NCI-H2107 treated with DMSO at 0.1 percent for 48 hours (cell line): Measurements from ENCODE around the gene XPR1.
A peak's percentile ranks its signal among the peaks of the same experiment; 100 is the strongest.

ENCODE experiments used
- DNase-seq: peaks from one replicate; lab custom pipeline; 2025; ENCODE audit not compliant: unreplicated experiment; lab: John Stamatoyannopoulos, UW

XPR1 gene

DNA sequence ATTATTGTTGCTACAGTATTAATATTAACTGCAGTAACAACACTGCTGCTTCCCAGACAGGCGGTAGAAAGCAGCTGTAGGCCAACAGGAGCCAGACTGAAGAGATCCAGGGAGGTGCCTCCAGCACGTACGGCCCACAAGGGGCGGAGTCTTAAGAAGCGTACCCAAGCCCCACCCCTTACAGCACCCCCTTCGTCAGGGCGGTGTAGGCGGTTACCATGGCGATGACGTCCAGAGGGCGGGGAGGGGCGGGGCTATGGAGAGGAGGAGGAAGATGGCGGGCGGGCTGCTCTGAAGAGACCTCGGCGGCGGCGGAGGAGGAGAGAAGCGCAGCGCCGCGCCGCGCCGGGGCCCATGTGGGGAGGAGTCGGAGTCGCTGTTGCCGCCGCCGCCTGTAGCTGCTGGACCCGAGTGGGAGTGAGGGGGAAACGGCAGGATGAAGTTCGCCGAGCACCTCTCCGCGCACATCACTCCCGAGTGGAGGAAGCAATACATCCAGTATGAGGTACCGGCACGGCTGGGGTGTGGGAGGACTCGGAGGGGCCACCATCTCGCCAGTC, at the start of gene XPR1:
Gene XPR1, plus strand, starts transcription at position 257 of the 560 bp plus-strand sequence. Its CDS starts 180 bp downstream, at position 437.
- DNase-seq: peak; percentile 98

DNA sequence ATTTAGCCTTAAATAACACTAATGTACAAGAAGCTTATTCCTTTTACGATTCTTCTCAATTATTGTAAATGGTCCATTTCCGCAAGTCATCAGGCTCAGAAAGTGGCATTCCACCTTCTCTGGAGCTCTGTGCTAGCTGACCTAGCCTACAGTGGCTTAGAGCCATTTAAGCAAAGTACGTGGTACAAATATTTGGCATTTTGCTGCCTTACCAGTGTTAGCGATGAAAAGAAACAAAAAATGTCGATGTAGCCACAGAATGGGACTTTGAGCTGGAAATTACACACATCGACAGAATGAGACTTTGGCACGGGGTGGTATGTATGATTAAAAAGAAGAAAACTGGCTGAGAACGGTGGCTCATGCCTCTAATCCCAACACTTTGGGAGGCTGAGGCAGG, 47.0 kb upstream of the XPR1 start:
- DNase-seq: no peak

DNA sequence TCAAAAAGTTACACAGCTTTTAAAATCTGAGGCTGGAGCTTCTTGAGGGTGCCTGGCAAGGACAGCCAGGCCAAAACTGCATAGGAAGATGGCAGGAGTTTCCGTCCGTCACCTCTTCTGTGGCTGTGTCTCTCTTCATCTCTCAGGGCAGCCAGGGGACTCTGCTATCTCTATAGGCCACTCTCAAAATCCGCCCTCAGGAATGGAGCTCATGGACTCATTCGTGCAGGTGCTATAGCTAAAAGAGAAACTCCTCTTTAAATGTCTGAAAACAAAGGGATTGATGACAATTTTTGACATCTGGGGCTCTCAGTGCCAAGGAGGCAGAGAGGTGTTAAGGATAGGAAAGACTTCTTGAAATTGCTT, 45.8 kb upstream of the XPR1 start:
- DNase-seq: no peak

DNA sequence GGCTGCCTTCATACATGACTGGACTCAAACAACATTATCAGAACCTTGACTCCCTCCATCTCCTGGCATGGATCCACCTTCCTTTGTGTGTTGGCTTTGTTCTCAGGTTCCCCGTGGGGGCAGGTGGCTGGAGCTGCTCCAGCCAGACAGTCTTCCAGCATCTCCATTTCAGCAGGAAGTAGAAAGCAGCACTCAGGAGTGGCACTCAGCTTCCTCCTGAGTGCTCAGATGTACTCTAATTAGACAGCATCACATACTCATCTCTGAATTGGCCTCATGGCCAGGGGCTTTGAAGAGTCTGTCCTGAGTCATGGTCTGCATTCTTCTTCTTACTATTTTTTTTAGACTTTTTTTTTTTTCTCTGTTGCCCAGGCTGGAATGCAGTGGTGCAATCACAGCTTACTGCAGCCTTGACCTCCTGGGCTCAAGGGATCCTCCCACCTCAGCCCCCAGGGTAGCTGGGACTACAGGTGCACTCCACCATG, 45.1 kb upstream of the XPR1 start:
- peak; percentile 98 for DNase-seq

DNA sequence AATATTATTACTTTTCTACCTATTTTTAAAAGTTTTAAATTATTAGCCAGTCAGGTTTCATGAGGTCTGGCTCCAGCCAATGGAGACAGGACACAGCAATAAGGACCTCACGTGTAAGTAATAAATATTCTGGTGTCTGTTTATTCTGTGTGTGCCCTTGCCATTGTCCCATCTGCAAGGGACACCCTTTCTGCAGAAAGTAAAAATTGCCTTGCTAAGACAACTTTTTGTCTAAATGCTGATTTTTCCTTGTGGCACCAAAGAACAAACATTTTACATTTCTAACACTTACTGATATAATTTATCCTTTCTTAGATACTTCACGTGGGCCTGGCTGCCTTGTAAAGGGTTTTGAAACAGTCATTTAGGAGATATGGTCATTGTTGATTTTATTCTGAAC, 43.7 kb upstream of the XPR1 start:
- no peak for DNase-seq

DNA sequence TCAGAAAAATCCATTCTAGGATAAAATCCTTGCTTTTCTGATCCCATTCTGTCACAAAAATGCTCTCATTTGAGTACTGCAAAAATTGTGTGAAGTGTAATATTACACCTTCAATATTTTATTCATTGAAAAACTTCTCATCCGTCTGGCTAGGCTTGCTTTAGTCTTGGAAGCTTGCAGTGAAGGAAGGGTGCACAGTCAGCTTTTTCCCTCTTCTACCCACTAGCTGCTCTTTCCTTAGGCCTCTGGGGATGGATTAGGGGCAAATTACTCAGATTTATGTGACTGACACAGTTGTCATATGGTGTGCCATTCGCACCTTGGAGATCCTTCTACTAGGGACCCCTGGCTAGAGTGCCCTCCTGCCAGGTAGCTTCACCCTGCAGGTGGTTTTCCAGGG, 40.9 kb upstream of the XPR1 start:
- DNase-seq: no peak

DNA sequence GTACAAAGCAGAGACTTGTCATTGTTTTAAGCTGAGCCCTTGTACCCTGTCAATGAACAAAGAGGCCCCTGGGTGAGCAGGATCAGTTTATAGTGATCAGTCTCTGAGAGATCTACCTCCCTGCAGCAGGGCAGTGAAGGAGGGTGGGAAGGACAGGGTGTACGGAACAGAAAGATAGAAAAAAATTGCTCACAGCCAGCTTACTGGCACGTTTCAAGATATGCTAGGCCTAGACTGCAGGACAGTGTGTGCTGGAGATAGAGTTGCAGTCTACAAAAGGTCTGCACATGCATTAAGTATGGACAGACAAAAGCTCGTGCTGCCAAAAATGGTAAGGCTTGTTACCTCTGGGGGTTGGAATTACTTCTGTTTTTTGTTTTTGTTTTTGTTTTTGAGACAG, 38.4 kb upstream of the XPR1 start:
- DNase-seq: no peak

DNA sequence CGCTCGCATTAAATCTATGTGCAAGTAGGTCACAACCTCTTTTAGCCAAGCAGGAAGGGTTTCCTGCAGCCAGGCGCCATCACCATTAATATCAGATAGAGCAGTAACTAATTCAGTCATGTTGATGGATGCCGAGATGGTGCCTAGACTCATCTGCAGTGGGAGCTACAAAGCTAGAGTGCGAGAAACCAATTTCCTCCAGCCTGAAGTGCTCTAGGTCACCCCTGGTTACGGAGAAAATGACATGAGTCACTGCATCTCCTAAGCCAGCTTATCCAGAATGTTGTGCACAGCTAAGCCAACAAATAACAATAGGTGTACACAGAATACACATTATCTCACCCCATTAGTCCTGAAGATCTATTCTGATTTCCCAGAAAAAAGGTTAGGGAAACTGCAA, 37.1 kb upstream of the XPR1 start:
- peak; percentile 60 for DNase-seq

DNA sequence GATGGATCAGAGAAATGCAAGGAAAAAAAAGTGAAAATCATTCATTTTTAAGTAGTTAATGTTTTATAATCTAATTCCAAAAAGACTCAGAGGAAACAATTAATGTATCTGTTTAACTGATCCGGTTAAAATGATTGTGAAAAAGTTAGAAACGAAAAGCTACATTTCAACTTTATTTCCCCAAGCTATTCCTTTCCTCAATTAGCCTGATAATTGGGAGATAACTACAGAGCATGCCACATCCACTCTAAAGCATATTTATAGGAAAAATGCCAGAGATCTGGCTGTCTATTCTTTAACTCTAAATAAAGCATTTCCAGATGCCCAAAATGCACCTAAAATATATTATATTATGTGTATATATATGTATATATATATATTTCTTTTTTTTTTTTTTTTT, 35.9 kb upstream of the XPR1 start:
- no peak for DNase-seq

DNA sequence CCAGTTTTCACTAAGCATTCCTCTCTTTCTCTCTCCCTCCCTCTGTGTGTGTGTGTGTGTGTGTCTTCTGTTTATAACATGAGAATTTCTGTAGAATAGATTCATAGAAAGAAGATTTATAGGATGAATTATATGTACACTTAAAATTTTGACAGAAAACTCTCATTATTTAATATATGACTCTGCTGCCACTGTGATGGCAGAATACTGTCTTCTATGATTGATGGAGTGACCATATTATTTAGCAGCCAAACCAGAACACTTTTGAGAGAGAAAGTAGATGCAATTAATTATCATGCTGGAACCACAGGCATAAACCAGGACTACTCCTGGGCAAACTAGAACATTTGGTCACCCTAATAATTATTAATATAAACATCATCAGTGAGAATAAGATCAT, 34.3 kb upstream of the XPR1 start:
- DNase-seq: no peak

DNA sequence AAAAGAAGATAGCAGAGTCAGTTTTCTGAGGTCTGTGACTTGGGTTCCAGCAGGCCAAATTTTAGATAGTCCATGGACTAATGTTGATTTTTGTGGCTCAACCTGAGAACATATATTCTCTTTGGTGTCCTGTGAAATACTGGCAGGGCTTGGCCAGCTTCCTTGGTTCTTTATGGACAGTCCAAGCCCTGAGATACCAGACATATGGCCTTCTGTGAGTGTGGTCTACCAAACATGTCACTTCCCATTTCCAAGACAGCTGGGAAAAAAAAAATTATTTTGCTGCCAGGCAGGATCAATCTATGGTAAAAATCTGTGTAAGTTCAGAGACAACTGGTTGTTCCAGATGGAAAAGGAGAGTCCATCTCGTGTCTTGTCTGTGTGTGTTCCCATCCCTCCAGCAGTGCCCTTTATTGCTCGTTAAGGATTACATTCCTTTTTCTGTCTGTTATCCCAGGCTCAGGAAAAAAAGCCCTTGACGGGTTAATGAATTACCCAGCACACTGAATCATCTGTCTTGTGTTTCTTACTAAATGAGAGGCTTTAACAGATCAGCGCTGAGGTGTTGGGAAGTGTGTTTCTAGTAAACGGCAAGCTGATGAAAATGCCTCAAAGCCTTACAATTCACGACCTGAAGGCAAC, 33.4 kb upstream of the XPR1 start:
- DNase-seq: no peak

DNA sequence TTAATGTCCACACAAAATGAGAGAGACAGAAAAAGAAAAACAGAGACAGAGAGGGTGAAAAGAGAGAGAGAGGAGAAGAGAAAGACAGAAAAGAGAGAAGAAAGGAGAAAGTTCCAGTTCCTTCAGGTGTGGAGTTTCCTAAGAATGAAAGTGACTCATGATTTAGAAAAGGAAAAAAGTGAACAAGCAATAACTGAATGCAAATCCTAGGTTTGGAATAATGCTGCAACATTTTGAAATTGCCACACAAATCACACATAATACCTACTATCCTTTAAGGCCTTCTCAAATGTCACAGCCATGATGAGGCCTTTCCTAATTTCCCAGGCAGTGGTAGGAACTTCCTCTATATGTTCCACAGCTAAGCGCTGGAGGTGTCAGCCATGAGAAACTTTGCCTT, 31.5 kb upstream of the XPR1 start:
- DNase-seq: no peak

DNA sequence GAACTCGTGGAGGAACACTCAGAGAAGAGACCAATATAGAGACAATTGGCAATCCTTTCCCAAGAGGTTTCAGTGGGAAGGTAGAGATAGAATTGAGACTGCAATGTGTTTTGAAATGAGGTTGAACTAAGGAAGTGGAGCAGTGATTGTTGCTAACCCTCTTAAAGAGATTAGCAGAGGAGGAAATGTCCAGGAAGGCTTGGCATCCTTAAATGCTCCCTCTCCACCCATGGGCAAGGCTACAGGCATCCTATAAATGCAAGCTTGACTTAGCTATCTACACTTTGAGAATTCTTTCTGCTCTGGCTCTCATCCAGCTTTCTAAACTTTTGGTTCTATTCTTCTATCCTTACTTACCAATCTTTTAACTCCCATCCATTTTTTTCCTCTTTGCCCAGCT, 30.3 kb upstream of the XPR1 start:
- DNase-seq: no peak

DNA sequence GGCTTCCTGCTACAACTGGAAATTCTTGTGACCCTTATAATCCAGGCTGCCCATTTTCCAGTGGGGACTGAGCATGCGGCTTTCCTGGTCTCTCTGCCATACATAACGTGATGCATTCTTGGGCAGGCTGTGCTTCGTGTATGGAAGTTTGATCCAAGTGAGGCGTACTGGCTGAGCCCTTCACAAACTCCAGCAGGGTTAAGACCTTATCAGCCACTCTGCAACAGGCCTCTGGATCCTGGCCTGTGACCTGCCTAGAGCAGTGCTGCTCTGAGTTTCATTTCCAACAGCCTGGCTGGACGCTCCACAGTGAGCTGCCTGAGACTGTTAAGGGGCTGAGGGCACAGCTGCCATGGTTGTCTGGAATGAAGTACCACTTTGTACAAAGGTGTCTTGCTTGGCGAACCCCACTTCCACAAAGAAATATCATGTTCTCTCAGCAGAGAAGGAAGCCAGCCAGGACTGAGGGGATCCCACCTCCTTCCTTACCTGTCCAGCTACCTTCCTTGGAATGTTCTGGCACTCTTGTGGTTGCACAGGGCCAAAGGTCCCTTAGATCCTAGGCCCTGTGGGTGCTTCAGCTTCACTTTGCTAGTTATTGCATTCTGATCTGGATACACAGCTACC, 28.5 kb upstream of the XPR1 start:
- no peak for DNase-seq

DNA sequence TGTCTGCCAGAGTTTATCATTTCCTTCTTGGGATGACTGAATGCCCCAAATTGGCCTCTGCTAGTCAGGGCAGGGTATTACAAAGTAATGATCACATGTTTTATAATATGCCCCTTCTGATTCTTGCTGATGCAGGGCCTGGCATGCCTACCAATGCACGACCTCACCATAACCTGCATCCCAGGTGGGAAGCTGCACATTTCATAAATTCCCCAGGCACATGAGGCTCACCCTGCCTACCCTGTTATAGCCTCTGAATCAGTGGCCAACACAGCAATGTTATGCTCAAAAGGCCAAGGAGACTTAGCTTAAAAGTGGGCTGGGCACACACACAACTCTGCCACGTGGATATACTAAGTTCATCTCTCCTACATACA, 28.0 kb upstream of the XPR1 start:
- no peak for DNase-seq

DNA sequence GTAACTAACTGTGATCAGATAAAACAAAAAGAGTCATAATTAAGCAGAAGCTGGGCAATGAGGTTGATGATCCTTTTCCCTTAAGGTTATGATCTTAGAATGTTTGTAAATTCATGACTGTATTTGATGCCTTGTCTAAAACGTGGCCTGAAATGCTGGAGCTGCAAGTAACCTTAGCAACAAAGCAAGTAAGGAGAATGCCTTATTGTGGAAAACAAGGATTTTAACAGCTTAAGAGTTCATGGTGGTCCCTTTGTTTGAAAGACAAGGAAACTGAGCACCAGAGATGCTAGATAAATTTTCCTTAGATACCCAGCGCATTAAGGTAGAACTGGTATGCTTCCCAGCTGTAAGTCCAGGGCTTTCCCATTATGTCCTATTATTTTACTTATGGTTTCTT, 25.7 kb upstream of the XPR1 start:
- no peak for DNase-seq

DNA sequence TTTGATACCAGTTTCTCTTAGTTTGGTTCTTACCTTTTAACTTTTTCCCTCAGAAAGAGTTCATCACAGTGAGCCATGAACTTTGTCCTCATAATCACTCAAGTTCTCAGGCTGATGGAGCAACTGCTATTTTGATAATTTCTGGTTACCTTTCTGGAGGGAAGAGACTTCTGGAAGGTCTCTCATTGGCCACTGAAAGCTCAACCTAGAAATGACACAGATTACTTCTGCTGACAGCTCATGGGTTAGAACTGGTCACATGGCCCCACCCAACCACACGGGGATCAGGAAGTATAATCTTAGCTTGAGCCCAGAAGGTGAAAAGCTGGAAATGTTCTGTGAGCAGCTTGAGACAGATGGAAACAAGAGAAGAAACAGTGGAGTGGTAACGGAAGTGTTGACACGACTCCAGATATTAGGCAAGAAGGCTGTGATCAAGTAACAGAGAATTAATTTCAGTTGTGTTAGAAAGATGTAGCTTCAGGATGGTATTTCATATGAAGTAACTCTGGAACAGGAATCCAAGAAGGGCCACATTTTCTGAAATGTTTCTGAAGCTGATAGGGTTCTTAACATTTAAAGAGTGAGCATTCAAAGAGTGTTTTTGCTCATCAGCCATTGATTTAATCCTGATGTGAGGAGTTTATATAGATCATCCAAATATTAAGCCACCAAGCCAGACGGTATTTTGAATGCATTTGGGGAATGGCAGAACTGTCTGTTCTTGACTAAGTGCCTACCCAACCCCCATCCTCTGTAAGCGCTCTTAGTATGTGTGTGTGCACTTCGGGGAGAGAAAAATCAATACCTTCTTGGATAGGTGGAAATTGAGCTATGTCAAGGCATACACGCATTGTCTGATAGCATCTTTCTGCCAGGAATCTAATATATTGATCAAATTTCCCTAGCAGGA, 21.9 kb upstream of the XPR1 start:
- DNase-seq: no peak

DNA sequence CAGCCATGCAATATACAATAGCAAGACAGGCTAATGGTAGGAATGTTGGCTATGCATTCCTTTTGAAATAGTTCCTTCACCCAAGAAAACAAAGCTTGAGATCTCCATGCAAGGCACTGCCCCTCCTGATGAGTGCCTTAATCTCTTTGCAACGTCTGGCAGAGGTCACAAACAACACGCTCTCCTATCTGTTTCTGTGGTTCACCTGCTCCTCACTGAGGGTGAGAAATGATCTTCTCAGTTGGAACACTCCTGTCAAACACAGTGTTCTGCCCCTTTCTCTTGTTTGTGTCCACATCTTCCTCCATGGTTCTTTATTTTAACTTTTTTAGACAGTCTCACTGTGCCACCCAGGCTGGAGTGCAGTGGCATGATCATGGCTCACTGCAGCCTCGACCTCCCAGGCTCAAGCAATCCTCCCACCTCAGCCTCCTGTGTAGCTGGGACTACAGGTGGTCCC, 21.2 kb upstream of the XPR1 start:
- no peak for DNase-seq

DNA sequence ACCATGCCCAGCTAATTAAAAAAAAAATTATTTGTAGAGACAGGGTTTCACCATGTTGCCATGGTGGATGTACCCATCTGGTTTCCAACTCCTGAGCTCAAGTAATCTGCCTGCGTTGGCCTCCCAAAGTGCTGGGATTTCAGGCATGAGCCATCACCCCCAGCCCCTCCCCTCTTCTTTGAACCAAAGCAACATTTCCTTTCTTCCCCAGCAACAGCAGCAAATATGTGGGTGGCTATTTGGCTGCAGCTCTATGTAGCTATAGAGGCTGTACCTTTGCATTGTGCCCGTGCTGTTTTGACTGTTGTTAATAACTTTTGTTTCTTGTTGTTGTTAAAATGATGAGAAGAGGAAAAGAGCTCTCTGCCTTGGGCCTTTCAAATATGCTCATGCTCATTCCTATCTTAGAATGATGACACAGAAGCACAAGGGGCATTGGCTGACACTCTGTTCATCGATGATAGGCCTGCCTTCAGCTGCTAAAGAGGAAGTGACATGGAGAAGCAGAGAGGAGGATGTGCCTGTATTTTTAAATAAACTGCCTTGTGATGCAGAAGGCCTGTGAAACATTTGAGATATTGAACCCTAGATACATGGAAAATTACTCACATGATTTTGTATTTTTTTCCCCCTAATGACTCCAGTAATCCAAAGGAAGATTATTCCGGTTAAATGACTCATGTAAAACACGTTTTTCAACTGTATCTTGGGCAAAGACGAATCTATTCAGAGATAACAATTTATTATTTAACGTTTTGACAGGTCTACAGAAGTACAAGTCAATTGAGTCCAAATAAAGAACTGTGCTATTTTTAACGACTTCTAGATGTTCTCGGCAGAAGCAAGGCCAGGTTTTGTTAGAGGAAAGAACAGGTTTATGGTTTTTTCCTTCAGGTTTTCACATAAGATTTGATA, 20.5 kb upstream of the XPR1 start:
- no peak for DNase-seq

DNA sequence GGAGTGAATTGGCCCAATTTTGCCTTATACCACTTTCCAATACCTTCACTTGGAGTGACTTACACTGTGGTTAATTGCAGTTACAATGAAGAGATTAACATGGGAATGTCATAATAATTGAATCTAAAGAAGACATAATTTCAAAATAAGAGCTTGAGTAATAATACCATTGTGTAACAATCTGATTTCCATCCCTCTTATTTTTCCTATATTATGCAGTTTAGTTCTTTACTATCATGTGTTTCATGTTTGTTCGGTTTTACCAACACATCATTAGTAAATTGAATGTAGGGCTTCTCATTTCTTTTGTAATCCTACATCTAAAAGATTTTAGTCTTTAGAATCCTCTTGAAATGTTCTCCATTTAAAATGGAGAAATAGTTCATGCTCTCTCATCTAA, 19.2 kb upstream of the XPR1 start:
- DNase-seq: no peak

DNA sequence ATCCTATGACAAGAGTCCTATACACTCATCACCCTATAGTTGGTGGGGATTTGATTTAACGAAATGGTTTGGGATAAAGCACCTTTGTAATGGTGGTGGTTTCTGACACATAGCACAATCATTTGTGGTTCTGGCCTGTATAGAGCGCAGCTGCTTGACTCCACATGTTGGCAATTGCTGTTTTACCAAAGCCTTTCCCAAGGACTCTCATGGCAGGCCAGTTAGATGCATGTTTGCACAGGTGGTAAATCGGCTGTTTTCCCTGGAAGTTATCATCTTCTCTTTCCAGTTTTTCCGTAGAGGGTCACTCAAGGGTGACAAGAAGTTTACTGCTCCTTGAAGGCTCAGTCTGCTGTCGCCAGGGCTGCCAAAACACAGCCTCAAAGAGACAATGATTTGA, 17.1 kb upstream of the XPR1 start:
- no peak for DNase-seq
